Trophoblast cell (in vitro differentiated cells and primary cell): ENCODE data around the gene XRCC1.
A peak's percentile ranks its signal among the peaks of the same experiment; 100 is the strongest.
"Not testable (repeated sequence)": the region's sequence is repeated elsewhere in the genome, so short reads cannot be mapped to it uniquely, and the experiment has no call there.

Experiments used
- DNase-seq, 2 donors: peaks; one replicate each; pipeline ENCODE4 v3.0.0-alpha.2; 2016
- H2AFZ ChIP-seq: 2 replicates; pipeline ENCODE4 v1.6.1; 2013; ENCODE audit warnings: low read length, moderate library complexity, mild to moderate bottlenecking; ENCODE audit not compliant: insufficient read depth, poor library complexity
- H2AK5ac ChIP-seq: 2 replicates; pipeline ENCODE4 v1.6.1; 2013; ENCODE audit warnings: mild to moderate bottlenecking, low read length
- H2BK120ac ChIP-seq: 2 replicates; pipeline ENCODE4 v1.6.1; 2013; ENCODE audit warnings: low read length, mild to moderate bottlenecking, moderate library complexity; ENCODE audit not compliant: insufficient read depth, poor library complexity
- H2BK12ac ChIP-seq: 2 replicates; pipeline ENCODE4 v1.6.1; 2013; ENCODE audit warnings: mild to moderate bottlenecking, low read length, moderate library complexity
- H2BK5ac ChIP-seq: 2 replicates; pipeline ENCODE4 v1.6.1; 2013; ENCODE audit warnings: low read length, low read depth, moderate library complexity, mild to moderate bottlenecking; ENCODE audit not compliant: poor library complexity
- H3K14ac ChIP-seq: 2 replicates; pipeline ENCODE4 v1.6.1; 2013; ENCODE audit warnings: mild to moderate bottlenecking, low read length
- H3K18ac ChIP-seq: 2 replicates; pipeline ENCODE4 v1.6.1; 2013; ENCODE audit warnings: mild to moderate bottlenecking, low read length
- H3K23ac ChIP-seq: 2 replicates; pipeline ENCODE4 v1.6.1; 2013; ENCODE audit warnings: low read length
- H3K27ac ChIP-seq: 2 replicates; pipeline ENCODE4 v1.5.1; 2013; ENCODE audit warnings: low read depth, mild to moderate bottlenecking, inconsistent platforms, low read length, moderate library complexity
- H3K27me3 ChIP-seq: 2 replicates; pipeline ENCODE4 v1.6.1; 2013; ENCODE audit warnings: inconsistent platforms, mild to moderate bottlenecking, low read length, moderate library complexity; ENCODE audit not compliant: insufficient read depth
- H3K36me3 ChIP-seq, 2 experiments: 1 replicate in 1 of 2; 2 replicates in 1 of 2; pipeline ENCODE4 v1.6.1; 2013; ENCODE audit warnings: low read length in 2 of 2, mild to moderate bottlenecking in 2 of 2, moderate library complexity in 1 of 2; ENCODE audit not compliant: insufficient read depth in 2 of 2, control insufficient read depth in 1 of 2
- H3K4ac ChIP-seq: 2 replicates; pipeline ENCODE4 v1.6.1; 2013; ENCODE audit warnings: low read depth, mild to moderate bottlenecking, low read length, moderate library complexity
- H3K4me1 ChIP-seq, 2 experiments: 1 replicate in 1 of 2; 2 replicates in 1 of 2; pipeline ENCODE4 v1.6.1; 2013; ENCODE audit warnings: low read length in 2 of 2, mild to moderate bottlenecking in 2 of 2, moderate library complexity in 1 of 2; ENCODE audit not compliant: insufficient read depth in 2 of 2, control insufficient read depth in 1 of 2
- H3K4me2 ChIP-seq: 2 replicates; pipeline ENCODE4 v1.6.1; 2013; ENCODE audit warnings: inconsistent platforms, mild to moderate bottlenecking, low read length, moderate library complexity
- H3K4me3 ChIP-seq: 2 replicates; pipeline ENCODE4 v1.5.1; 2013; ENCODE audit warnings: mild to moderate bottlenecking, low read depth, low read length, inconsistent platforms
- H3K79me1 ChIP-seq: one replicate; pipeline ENCODE4 v1.6.1; 2013; ENCODE audit warnings: low read length
- H3K79me2 ChIP-seq: 2 replicates; pipeline ENCODE4 v1.6.1; 2013; ENCODE audit warnings: low read length, mild to moderate bottlenecking; ENCODE audit not compliant: control insufficient read depth, insufficient read depth, poor library complexity
- H3K9ac ChIP-seq: 2 replicates; pipeline ENCODE4 v1.6.1; 2013; ENCODE audit warnings: mild to moderate bottlenecking, low read length
- H3K9me3 ChIP-seq: 2 replicates; pipeline ENCODE4 v1.6.1; 2013; ENCODE audit warnings: low read depth, mild to moderate bottlenecking, control low read depth, inconsistent platforms, low read length; ENCODE audit not compliant: insufficient read depth
- H4K12ac ChIP-seq: 2 replicates; pipeline ENCODE4 v1.6.1; 2013; ENCODE audit warnings: low read depth, mild to moderate bottlenecking, low read length, moderate library complexity
- H4K8ac ChIP-seq: 2 replicates; pipeline ENCODE4 v1.6.1; 2013; ENCODE audit warnings: low read depth, mild to moderate bottlenecking, low read length, moderate library complexity
- H4K91ac ChIP-seq: one replicate; pipeline ENCODE4 v1.6.1; 2013; ENCODE audit warnings: low read depth, mild to moderate bottlenecking, low read length, moderate library complexity
- WGBS: extraction: QIAGEN DNeasy Blood & Tissue Kit; methylation state at CpG from one replicate; pipeline ENCODE4 v1.1.7; 2013; ENCODE audit warnings: missing lambda C conversion rate; ENCODE audit not compliant: insufficient read length, insufficient coverage; ENCODE audit errors: extremely low coverage; 5-methylcytosine and 5-hydroxymethylcytosine counted together

Gene XRCC1

DNA sequence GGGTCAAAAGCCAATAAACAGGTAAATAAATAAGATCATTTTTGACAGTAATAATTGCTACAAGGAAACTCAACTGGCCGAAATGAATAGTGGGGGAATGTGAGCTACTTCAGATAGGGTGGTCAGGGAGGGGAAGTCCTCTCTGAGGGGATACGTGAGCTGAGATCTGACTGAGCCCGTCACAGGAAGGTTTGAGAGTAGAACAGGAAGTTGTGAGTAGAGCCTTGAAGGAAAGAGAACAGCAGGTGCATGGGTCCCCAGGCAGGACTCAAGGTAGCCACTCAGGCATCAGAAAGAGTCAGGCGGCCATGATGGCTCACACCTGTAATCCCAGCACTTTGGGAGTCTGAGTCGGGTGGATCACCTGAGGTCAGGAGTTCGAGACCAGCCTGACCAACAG lies 14.4 kb upstream of the XRCC1 start:
- H3K14ac ChIP-seq, result no peak overlapping the region
- H3K27ac ChIP-seq, result no peak overlapping the region
- H3K36me3 ChIP-seq, result peaks cover 37 to 60% of the 10 kb centered on the region in 2 experiments
- peaks cover under 1% of the 10 kb centered on the region for H3K79me2 ChIP-seq
- peaks cover 0 to 1% of the 10 kb centered on the region in 2 experiments for H3K4me1 ChIP-seq
- DNase-seq, result no peak
- H2BK12ac ChIP-seq, result no peak overlapping the region
- H2AK5ac ChIP-seq, result no peak overlapping the region
- no peak overlapping the region for H3K4me2 ChIP-seq
- no peak overlapping the region for H4K12ac ChIP-seq
- H2BK120ac ChIP-seq, result no peak overlapping the region
- H3K4ac ChIP-seq, result no peak overlapping the region
- no peak overlapping the region for H3K18ac ChIP-seq
- no peak overlapping the region for H2BK5ac ChIP-seq
- no peaks in the 10 kb centered on the region for H3K27me3 ChIP-seq
- H3K9me3 ChIP-seq, result peaks cover 5% of the 10 kb centered on the region
- H3K23ac ChIP-seq, result no peak overlapping the region
- no CpG with 5 or more reads among the region's 6 CpGs for WGBS
- no peak overlapping the region for H3K9ac ChIP-seq
- H3K4me3 ChIP-seq, result no peak overlapping the region
- no peaks in the 10 kb centered on the region for H3K79me1 ChIP-seq
- no peak overlapping the region for H4K8ac ChIP-seq
- no peak overlapping the region for H4K91ac ChIP-seq
- no peak overlapping the region for H2AFZ ChIP-seq

DNA sequence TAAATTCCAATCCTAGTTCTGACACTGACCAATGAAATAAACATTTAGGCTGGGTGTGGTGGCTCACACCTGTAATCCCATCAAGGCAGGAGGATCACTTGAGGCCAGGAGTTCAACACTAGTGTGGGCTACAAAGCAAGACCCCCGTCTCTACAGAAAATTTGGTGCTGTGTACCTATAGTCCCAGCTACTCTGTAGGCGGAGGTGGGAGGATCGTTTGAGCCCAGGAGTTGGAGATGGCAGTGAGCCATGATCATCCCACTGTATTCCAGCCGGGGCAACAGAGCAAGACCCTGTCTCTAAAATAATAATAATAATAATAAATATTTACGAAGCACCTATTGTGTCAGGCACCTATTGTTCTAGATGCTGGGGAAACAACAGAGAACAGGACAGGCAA lies 13.9 kb upstream of the XRCC1 start:
- Histone ChIP-seq H2BK120ac (no peak overlapping the region), H2BK5ac (no peak overlapping the region), H3K9me3 (peaks cover 5% of the 10 kb centered on the region), H3K79me2 (no peaks in the 10 kb centered on the region), H3K18ac (no peak overlapping the region), H3K9ac (no peak overlapping the region), H3K4me2 (no peak overlapping the region), H3K79me1 (no peaks in the 10 kb centered on the region), H4K91ac (no peak overlapping the region), H3K36me3 (peaks cover 36 to 58% of the 10 kb centered on the region in 2 experiments), H2AK5ac (no peak overlapping the region), H4K8ac (no peak overlapping the region), H3K4me3 (no peak overlapping the region), H3K4me1 (no peaks in the 10 kb centered on the region), H3K27me3 (no peaks in the 10 kb centered on the region), H3K4ac (no peak overlapping the region), H4K12ac (no peak overlapping the region), H3K23ac (no peak overlapping the region), H2AFZ (no peak overlapping the region), H3K14ac (no peak overlapping the region), H3K27ac (no peak overlapping the region), H2BK12ac (no peak overlapping the region)
- no CpG with 5 or more reads among the region's 5 CpGs for WGBS
- DNase-seq, result no peak

DNA sequence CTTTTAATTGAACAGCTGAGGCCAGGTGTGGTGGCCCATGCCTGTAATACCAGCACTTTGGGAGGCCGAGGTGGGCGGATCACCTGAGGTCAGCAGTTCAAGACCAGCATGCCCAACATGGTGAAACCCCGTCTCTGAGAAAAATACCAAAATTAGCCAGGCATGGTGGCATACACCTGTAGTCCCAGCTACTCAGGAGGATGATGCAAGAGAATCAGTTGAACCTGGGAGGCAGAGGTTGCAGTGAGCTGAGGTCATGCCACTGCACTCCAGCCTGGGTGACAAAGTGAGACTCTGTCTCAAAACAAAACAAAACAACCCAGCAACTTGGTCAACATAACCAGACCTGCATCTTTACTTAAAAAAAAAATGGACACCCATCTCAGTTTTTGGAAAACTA lies 11.7 kb upstream of the XRCC1 start:
- not testable (repeated sequence) for H3K79me1 ChIP-seq, H4K12ac ChIP-seq, H3K27ac ChIP-seq, H2BK120ac ChIP-seq, H3K14ac ChIP-seq, H2AK5ac ChIP-seq, H3K18ac ChIP-seq, H4K91ac ChIP-seq, H3K9me3 ChIP-seq, H2BK12ac ChIP-seq, H3K4me1 ChIP-seq, H3K79me2 ChIP-seq, H3K23ac ChIP-seq, H3K27me3 ChIP-seq, H2AFZ ChIP-seq, H2BK5ac ChIP-seq, H3K4me2 ChIP-seq, H3K4me3 ChIP-seq, H3K9ac ChIP-seq, H3K4ac ChIP-seq, H4K8ac ChIP-seq
- H3K36me3 ChIP-seq, result peaks cover 15 to 36% of the 10 kb centered on the region in 2 experiments
- DNase-seq, result peak in 1 of 2 donors; percentile 8
- no CpG with 5 or more reads among the region's 3 CpGs for WGBS

DNA sequence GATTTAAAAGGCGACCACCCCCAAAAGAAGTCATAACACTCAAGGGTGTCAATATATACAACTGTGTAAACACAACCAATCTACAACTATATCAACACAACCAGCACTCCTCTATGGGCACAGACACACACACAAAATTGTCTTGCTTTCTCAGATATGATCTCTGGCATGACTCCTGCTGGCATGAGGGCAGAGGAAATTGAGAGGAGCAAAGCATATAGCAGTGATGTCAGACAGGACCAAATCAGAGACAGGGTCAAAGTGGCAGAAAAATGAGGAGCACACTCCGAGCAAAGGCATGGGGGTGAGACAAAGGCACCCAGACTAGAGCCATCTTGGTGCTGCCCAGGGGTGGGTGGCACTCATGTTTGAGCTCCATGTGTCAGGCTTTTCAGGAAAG lies 11.0 kb upstream of the XRCC1 start:
- no peaks in the 10 kb centered on the region for H3K79me1 ChIP-seq
- no peaks in the 10 kb centered on the region for H3K79me2 ChIP-seq
- H2BK120ac ChIP-seq, result no peak overlapping the region
- H3K9ac ChIP-seq, result no peak overlapping the region
- H3K36me3 ChIP-seq, result peaks cover 9 to 32% of the 10 kb centered on the region in 2 experiments
- H3K23ac ChIP-seq, result no peak overlapping the region
- H3K4me1 ChIP-seq, result no peaks in the 10 kb centered on the region
- no peak overlapping the region for H2BK5ac ChIP-seq
- no peak overlapping the region for H4K8ac ChIP-seq
- H2BK12ac ChIP-seq, result no peak overlapping the region
- no peak overlapping the region for H3K18ac ChIP-seq
- H3K9me3 ChIP-seq, result peaks cover 3% of the 10 kb centered on the region
- H3K27ac ChIP-seq, result no peak overlapping the region
- no peak for DNase-seq
- no peak overlapping the region for H2AFZ ChIP-seq
- H3K4ac ChIP-seq, result no peak overlapping the region
- H3K14ac ChIP-seq, result no peak overlapping the region
- no peak overlapping the region for H3K4me2 ChIP-seq
- no CpG with 5 or more reads among the region's 2 CpGs for WGBS
- no peak overlapping the region for H3K4me3 ChIP-seq
- no peak overlapping the region for H4K91ac ChIP-seq
- no peaks in the 10 kb centered on the region for H3K27me3 ChIP-seq
- H2AK5ac ChIP-seq, result no peak overlapping the region
- no peak overlapping the region for H4K12ac ChIP-seq
